Neural progenitor cell (in vitro differentiated cells): ENCODE data around the gene ABLIM2. TPM values are rescaled to one million over a fixed set of nuclear protein-coding genes. Genes with fewer than 3 reads are reported as not detected.

ENCODE experiments used
- DNase-seq: peaks from one replicate; pipeline ENCODE4 v3.0.0-alpha.2; 2016; ENCODE audit warnings: low spot score
- H2AFZ ChIP-seq: fragments of 200-600 bp; sonication (generic); replicated peaks from 2 replicates; pipeline ENCODE4 v1.6.1; 2016; ENCODE audit warnings: antibody characterized with exemption
- H3F3A ChIP-seq: fragments of 200-600 bp; sonication (generic); 2 replicates; pipeline ENCODE4 v1.6.1; 2016; ENCODE audit warnings: antibody characterized with exemption, low read depth
- H3K27ac ChIP-seq: fragments of 200-600 bp; sonication (generic); 2 replicates; pipeline ENCODE4 v1.5.1; 2016; ENCODE audit warnings: mild to moderate bottlenecking
- H3K27me3 ChIP-seq: fragments of 200-600 bp; sonication (generic); 2 replicates; pipeline ENCODE4 v1.6.1; 2016; ENCODE audit warnings: mild to moderate bottlenecking, moderate library complexity
- H3K36me3 ChIP-seq: fragments of 200-600 bp; sonication (generic); 2 replicates; pipeline ENCODE4 v1.5.1; 2016
- H3K4me1 ChIP-seq: fragments of 200-600 bp; sonication (generic); 2 replicates; pipeline ENCODE4 v1.6.1; 2016; ENCODE audit warnings: mixed run types
- H3K4me2 ChIP-seq: fragments of 200-600 bp; sonication (generic); 2 replicates; pipeline ENCODE4 v1.6.1; 2016
- H3K4me3 ChIP-seq: fragments of 200-600 bp; sonication (generic); 2 replicates; pipeline ENCODE4 v1.5.1; 2016
- H3K79me2 ChIP-seq: fragments of 200-600 bp; sonication (generic); 2 replicates; pipeline ENCODE4 v1.6.1; 2016; ENCODE audit warnings: low read depth
- H3K9ac ChIP-seq: fragments of 200-600 bp; sonication (generic); 2 replicates; pipeline ENCODE4 v1.6.1; 2016
- H3K9me3 ChIP-seq: fragments of 200-600 bp; sonication (generic); 2 replicates; pipeline ENCODE4 v1.5.1; 2016; ENCODE audit warnings: low read depth
- H4K20me1 ChIP-seq: fragments of 200-600 bp; sonication (generic); 2 replicates; pipeline ENCODE4 v1.6.1; 2016; ENCODE audit warnings: low read depth
- H3K27ac Mint-ChIP-seq: 3 replicates; pipeline ENCODE4 v1.8.0; 2021; ENCODE audit warnings: mixed read lengths
- H3K27me3 Mint-ChIP-seq: 2 replicates; pipeline ENCODE4 v1.8.0; 2022; ENCODE audit warnings: low read depth, mild to moderate bottlenecking, inconsistent platforms, moderate library complexity, mixed read lengths; ENCODE audit not compliant: insufficient read depth
- H3K36me3 Mint-ChIP-seq: 3 replicates; pipeline ENCODE4 v1.8.0; 2021; ENCODE audit warnings: mixed read lengths
- H3K4me1 Mint-ChIP-seq: 3 replicates; pipeline ENCODE4 v1.8.0; 2021; ENCODE audit warnings: mixed read lengths
- H3K4me3 Mint-ChIP-seq: 3 replicates; pipeline ENCODE4 v1.8.0; 2021; ENCODE audit warnings: mild to moderate bottlenecking, moderate library complexity, mixed read lengths
- H3K9me3 Mint-ChIP-seq: 3 replicates; pipeline ENCODE4 v1.8.0; 2020; ENCODE audit warnings: mixed read lengths
- EZH2 ChIP-seq: fragments of 200-600 bp; sonication (generic); IDR thresholded peaks from 2 replicates; pipeline ENCODE4 v1.6.1; 2017; ENCODE audit warnings: antibody characterized with exemption, mild to moderate bottlenecking, moderate library complexity
- EZH2phosphoT487 ChIP-seq: fragments of 200-600 bp; sonication (generic); IDR thresholded peaks from 2 replicates; pipeline ENCODE4 v1.6.1; 2017; ENCODE audit warnings: antibody characterized with exemption
- total RNA-seq: library from RNA; depleted of rRNA; stranded (reverse); fragments of >200 nt; gene quantifications from 2 replicates; pipeline ENCODE4 v1.2.3, GENCODE V29; 2015; ENCODE audit warnings: low replicate concordance
- TF ChIP-seq, protein P1 (sequence below): fragments of 200-600 bp; sonication (generic); IDR thresholded peaks from 2 replicates; pipeline ENCODE4 v1.5.1; 2017; ENCODE audit warnings: antibody characterized with exemption, mild to moderate bottlenecking

Gene ABLIM2
- total RNA-seq, 1 donor from 2014 or later = 0.24 TPM

DNA sequence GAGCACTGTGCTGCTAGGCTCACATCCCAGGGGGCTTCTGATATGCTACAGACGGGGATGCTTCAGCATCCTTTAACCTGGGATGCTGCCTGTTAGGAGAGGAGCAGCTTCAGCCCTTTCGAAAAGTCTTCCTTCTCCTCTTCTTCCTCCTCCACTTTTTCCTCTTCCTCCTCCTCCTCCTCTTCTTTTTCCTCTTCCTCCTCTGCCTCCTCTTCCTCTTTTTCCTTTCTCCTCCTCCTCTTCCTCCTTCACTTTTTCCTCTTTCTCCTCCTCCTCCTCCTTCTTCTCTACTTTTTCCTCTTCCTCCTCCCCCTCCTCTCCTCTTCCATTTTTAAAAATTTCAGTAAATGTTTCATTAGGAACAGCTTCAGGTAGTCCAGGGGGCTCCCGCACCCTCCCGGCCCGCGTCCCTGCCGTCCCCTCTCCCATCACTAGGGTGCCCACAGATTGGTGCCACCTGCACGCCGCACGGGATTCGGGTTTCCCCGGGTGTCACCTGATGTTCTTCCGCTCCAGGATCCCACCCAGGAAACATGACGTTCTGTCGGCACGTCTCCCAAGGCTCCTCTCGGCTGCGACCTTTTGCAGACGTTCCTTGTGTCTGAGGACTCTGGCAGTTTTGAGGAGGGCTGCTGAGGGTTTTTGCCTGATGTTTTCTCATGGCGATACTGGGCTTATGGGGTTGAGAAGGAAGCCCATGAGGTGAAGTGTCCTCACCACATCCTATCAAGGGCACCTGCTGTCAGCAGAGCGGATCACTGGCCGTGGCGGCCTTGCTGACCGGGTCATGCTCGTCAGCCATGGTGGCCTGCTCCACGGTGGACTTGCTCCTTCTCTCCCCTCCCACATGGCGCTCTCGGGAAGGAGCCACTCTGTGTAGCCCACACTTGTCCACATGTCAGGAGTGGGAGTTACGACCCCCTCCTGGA, 135.6 kb downstream of the ABLIM2 start:
- Histone ChIP-seq H3F3A (no peaks in the 10 kb centered on the region), H3K4me3 (no peak overlapping the region), H3K79me2 (no peaks in the 10 kb centered on the region), H3K4me2 (no peak overlapping the region), H3K4me1 (peaks cover 6% of the 10 kb centered on the region), H4K20me1 (no peaks in the 10 kb centered on the region), H3K36me3 (no peaks in the 10 kb centered on the region), H3K9ac (no peak overlapping the region), H3K27me3 (no peaks in the 10 kb centered on the region), H2AFZ (no peak overlapping the region), H3K9me3 (no peaks in the 10 kb centered on the region), H3K27ac (no peak overlapping the region)
- H3K4me1 Mint-ChIP-seq = peaks cover 15% of the 10 kb centered on the region
- peaks cover 9% of the 10 kb centered on the region for H3K27me3 Mint-ChIP-seq
- TF ChIP-seq, protein P1, sequence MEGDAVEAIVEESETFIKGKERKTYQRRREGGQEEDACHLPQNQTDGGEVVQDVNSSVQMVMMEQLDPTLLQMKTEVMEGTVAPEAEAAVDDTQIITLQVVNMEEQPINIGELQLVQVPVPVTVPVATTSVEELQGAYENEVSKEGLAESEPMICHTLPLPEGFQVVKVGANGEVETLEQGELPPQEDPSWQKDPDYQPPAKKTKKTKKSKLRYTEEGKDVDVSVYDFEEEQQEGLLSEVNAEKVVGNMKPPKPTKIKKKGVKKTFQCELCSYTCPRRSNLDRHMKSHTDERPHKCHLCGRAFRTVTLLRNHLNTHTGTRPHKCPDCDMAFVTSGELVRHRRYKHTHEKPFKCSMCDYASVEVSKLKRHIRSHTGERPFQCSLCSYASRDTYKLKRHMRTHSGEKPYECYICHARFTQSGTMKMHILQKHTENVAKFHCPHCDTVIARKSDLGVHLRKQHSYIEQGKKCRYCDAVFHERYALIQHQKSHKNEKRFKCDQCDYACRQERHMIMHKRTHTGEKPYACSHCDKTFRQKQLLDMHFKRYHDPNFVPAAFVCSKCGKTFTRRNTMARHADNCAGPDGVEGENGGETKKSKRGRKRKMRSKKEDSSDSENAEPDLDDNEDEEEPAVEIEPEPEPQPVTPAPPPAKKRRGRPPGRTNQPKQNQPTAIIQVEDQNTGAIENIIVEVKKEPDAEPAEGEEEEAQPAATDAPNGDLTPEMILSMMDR = no peak
- no peak for TF ChIP-seq EZH2
- DNase-seq = no peak
- no peak overlapping the region for H3K4me3 Mint-ChIP-seq
- H3K36me3 Mint-ChIP-seq = no peaks in the 10 kb centered on the region
- H3K27ac Mint-ChIP-seq = peak overlapping the region; percentile 60
- H3K9me3 Mint-ChIP-seq = no peaks in the 10 kb centered on the region

DNA sequence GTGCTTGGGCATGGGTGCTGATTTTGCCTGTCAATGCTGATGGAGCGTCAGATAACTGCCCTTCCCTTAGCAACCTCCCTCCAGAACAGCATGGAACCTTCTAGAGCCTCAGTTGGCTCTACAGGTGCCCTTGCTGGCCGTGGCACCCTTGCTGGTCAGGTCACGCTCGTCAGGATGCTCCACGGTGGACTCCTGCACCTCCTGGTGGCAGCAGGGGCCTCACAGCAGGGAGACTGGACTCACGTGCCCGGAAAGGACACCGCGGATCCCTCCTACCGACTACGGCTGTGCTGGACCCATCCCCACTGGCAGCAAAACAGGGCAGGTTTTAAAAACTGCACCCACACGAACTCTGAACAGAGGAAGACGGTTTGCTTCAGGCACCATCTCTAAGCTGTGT, 136.8 kb downstream of the ABLIM2 start:
- Mint-ChIP-seq H3K9me3 (no peaks in the 10 kb centered on the region), H3K4me3 (no peak overlapping the region), H3K4me1 (peaks cover 15% of the 10 kb centered on the region), H3K27me3 (peaks cover 9% of the 10 kb centered on the region), H3K27ac (peak overlapping the region; percentile 42), H3K36me3 (no peaks in the 10 kb centered on the region)
- no peak for DNase-seq
- Histone ChIP-seq H2AFZ (no peak overlapping the region), H3K27me3 (no peaks in the 10 kb centered on the region), H3K4me2 (no peak overlapping the region), H3K27ac (no peak overlapping the region), H3K9me3 (no peaks in the 10 kb centered on the region), H3K4me3 (no peak overlapping the region), H3K9ac (no peak overlapping the region), H3K36me3 (no peaks in the 10 kb centered on the region), H3K79me2 (no peaks in the 10 kb centered on the region), H4K20me1 (no peaks in the 10 kb centered on the region), H3F3A (no peaks in the 10 kb centered on the region), H3K4me1 (peaks cover 6% of the 10 kb centered on the region)
- TF ChIP-seq EZH2phosphoT487 (no peak), EZH2 (no peak)
- TF ChIP-seq, protein P1 = no peak

DNA sequence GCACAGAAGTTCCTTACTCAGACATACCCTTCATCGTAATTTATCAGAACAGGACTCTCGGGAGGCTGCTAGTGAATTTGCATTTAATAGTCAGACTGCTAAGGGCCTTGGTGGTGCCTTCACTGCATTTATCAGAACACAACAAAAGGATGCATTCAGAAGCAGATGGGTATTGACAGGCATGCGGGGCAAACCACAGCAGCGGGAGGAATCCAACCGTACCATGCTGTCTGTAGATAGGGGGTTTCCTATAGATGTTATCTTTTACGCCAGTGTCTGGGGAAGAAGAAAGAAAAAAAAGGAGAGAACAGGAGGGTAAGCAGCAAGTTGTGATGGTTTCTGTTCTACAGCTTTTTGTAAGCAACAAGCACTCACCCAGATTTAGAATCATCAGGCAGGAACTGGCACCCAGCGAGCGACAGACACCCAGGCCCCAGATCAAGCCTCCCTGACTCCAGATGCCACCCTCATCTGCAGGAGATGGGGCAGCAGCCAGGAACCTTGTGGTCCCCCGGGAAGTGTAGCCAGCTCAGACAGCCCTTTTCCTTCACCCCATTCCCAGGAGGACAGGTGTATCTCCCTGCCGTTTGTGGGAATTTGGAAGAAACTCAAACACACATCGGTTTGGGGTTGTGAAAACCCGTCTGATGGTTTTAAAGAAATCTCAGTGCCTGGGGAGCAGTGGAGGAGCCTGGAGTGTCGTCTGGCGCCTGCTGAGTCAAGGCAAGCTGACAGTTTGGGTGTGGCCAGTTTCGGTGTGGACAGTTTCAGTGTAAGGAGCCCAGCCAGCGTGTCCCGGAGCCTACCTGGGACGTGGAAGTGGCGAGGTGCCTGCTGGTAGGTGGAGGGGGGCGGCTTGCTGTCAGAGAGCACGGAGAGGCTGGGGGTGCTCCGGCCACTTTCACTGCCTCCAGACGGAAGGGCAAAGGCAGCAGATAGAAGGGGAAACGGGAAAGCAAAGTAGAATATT, 138.9 kb downstream of the ABLIM2 start:
- Histone ChIP-seq H3K79me2 (no peaks in the 10 kb centered on the region), H2AFZ (no peak overlapping the region), H3K4me2 (no peak overlapping the region), H3K9me3 (no peaks in the 10 kb centered on the region), H3K4me3 (no peak overlapping the region), H4K20me1 (no peaks in the 10 kb centered on the region), H3K4me1 (peaks cover 6% of the 10 kb centered on the region), H3F3A (no peaks in the 10 kb centered on the region), H3K9ac (no peak overlapping the region), H3K27ac (no peak overlapping the region), H3K36me3 (no peaks in the 10 kb centered on the region), H3K27me3 (no peaks in the 10 kb centered on the region)
- TF ChIP-seq EZH2 = no peak
- TF ChIP-seq, protein P1 = no peak
- no peak for TF ChIP-seq EZH2phosphoT487
- H3K4me3 Mint-ChIP-seq = no peak overlapping the region
- H3K4me1 Mint-ChIP-seq = peaks cover 21% of the 10 kb centered on the region
- H3K9me3 Mint-ChIP-seq = no peaks in the 10 kb centered on the region
- peaks cover 11% of the 10 kb centered on the region for H3K27me3 Mint-ChIP-seq
- DNase-seq = no peak
- H3K27ac Mint-ChIP-seq = peak overlapping the region; percentile 25
- H3K36me3 Mint-ChIP-seq = no peaks in the 10 kb centered on the region
